GM21825 (cell line): ENCODE data around the gene NIT1.

Experiments
- ATAC-seq: cut with Tn5 transposase; IDR thresholded peaks from one replicate; pipeline ENCODE4 v1.9.1; 2021; ENCODE audit warnings: mild to moderate bottlenecking, moderate library complexity; ENCODE audit not compliant: unreplicated experiment

Gene NIT1

DNA sequence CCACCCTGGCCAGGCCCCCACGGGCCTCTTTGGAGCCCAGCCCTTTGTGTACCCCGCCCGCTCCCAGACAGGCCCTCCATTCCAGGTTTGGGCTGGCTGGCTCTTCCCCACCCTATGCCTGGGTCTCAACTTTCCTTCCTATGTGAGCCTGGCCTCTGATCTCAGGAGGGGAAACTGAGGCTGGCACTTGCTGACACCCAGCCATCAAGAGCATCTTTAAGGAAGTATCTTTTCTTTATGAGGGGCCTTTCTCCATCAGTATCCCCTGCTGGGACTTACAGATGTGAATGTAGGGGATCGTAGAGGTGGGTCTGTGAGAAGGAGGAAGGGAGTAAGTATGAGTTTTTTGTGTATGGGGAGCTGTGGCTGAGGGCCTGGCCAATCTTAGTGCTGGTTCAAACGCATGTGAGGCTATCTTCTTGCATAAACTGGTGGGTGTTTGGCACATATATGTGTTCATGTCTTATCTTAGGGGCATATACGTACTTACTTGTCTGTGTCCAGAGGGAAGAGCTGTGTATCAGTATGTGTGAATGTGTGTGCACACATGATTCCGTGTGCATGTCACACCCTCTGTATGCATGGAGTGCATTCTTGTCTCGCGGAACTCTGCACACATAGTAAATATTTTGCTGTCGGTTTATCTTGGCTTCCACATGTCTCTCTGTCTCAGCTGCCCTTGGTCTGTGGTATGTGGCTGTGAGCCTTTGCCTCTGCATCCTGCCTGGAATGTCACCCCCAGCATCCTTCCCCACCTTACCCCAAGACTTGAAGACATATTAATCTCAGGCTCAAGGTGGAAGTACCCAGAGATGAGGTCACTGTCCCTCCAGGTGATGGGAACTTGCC lies 33.9 kb upstream of the NIT1 start:
- no peak for ATAC-seq

DNA sequence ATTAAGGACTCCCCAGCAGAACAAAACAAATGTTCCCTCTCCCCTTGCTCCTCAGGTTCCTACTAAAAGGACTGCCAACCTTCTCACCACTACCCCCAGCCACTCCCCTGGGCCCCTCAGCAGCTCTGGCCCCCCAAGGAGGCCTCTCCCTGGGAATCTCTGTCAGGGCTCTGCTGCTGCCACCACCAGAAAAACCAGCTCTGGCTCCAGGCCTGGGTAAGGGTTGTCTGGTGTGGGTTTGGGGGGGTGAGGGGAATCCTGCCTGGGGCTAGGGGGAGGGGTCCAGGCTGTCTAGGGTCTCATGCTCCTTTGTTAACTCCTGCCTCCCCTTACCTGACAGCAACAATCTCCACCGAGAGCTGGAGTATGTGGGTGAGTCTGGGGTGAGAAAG lies 33.3 kb upstream of the NIT1 start:
- no peak for ATAC-seq

DNA sequence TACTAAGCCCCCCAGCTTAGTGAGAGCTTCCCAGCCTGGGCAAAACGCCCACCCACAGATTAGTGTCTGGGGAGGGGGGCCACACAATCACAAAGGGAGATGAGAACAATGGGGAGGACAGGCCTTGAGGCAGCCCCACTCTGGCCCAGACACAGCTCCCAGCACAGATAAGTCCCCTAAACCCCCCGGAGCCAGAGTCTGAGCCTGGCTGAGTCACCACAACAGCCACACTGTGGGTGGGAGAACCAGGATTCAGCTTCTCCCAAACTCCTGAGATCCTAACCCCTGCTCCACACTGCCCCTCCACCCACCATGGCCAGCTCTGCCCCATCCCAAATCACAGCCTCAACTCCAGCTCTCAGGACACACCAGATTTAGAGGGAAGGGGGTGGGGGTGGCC lies 32.7 kb upstream of the NIT1 start:
- ATAC-seq: no peak

DNA sequence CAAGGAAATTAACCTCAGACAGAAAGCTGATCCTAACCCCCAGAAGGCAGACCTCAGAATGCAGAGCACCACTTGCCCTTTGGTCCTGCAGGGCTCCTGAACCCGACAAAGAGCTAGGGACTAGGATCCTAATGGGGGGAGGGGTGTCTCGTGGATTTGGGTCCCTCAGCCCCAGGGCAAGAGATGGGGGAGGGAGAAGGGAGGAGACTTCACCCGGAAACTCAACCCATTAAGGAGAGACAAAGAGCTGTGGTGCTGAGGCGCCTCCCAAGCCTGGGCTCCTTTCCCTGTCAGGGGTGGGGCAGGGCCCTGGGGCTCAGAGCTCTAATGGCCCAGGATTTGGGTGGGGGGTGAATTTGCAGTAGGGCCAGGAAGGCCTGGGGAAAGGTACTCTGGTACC lies 31.4 kb upstream of the NIT1 start:
- no peak for ATAC-seq

DNA sequence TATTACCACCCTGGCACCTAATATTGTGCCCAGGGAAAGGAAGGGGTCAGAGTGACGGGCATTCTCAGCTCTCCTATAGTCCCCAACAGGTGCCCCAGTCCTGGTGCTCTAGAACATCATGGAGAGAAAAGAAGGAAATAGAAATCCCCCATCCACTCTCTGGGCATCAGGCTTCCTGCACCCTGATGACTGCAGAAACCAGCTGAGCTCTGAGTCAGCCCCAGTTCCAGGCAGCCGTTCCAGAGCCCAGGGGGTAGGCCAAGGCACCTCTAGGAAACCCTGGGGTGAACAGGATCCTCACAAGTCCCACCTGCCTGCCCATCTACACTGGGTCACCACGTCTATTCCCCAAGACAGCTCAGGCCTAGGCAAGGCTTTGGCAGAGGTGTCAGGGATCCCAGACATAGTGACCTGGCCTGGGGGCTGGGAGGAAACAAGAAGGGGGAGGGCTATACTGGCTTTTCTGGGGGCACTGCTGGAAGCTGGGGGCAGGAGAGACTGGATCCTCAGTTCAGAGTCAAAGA lies 29.3 kb upstream of the NIT1 start:
- no peak for ATAC-seq

DNA sequence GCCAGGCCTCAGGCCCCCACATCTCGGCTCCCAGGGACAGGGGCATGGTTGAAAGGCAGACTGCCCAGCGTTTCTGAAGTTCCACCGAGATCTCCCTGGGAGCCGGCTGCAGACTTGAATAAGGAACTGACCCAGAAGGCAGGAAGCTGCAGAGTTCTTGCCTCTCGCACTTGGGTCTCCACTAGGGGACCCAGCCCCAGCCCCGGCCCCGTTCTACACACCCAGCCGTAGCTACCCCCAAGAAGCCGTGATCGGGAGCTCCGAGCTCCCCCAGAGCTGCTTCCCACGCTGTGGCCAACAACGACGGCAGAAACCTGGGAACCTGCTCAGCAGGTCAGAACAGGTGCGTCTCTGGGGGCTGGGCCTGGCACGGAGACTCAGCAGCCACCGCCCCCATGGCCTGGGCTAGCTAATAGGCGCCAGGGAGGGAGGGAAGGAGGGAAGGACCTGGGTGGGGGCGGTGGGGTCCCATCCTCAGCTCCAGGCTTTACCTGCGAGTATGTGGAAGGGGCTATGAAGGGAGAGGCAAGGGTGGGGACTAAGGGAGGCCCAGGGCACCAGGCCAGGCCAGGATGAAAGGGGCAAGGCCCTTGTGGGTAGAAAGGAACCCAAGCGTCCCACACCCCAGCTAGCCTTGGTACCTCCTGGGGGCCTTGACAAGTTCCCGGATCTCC lies 28.5 kb upstream of the NIT1 start, which contains the start of gene NECTIN4:
TSS of gene NECTIN4 (minus strand) at position 308 of the 674 bp plus-strand sequence. CDS start at position 46, 262 bp downstream.
- ATAC-seq: no peak

DNA sequence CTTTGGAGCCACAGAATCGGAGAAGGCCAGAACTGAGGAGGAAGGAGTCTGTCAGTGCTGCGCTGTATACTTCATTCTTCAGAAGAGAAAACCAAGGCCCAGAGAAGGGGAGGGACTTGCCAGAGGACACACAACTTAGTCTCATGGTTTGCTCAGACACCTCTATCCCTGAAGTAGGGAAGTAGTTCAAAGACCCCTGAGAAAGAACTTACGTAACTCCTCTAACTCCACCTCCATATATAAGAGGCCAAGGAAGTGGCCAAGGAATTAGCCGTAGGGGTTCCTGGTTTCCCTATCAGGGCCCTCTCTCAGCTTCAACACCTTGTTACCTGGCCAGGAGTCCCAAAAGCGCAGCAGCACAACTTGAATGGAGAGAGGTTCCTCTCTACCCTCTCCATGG lies 28.0 kb upstream of the NIT1 start:
- ATAC-seq: no peak

DNA sequence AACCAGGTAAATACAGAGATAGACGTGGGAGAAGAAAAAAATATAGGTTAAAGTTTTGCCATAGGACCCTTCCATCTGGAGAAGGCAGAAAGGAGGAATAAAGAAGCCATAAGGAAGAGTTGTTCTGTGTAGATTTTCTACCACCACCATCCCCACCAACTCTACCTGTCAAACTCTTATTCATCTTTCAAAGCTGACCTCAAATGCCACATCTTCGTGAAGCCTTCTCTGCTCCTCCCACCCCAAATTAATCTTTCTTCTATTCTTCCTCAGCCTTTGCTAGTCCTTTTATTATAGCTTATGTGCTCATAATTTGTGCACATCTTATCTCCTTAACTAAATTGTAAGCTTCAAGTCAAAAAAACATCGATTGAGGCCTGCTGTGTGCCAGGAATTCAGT lies 27.3 kb upstream of the NIT1 start:
- ATAC-seq: no peak

DNA sequence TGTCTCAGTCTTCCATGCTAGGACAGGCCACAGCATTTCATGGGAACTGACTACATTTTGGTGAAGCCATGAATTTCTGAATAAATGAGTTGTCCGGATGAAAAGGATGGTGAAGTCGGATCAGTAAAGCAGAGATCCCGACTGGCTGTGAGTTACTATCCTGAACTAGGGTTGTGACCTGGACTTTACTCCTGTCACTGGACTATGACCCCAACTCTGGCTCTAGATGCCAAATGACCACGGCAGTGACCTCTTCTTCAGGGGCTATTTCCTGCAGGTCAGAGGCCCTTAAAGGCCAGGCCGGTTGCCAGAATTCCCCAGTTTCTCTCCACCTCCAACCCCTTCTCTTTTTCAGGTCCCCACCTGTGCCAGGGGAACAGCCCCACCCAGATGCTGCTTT lies 26.8 kb upstream of the NIT1 start:
- ATAC-seq: no peak

DNA sequence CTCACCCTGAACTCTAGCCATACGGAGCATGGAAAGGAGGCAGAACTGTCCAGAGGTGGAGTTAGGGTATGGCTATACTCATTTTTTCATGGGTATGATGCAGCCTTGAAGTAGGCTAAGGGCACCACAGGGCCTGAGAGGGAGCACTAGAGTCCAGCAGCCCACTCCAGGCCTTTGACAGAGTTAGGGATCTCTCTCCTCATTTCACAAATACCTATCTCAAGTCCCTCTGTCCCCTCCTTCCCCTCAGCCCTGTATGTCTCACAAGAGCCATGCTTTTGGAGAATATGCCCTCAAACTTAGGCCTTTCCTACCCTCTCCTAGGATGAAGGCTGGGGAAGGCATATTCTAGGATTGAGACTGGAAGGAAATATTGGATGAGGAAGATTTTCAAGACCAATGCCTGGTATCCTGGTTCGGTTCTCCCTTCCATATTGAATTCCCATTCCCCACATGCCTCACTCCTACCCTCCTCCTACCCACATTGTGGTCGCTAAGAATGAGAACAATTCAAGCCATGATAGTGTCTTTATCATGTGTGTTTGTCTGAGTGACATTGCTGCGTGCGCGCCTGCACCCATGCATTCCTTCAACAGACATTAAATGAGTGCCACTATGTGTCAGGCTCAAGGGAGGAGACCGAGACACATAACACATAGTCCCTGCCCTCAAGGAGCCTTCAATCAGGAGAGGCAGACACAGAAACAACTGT lies 26.0 kb upstream of the NIT1 start:
- ATAC-seq: no peak

DNA sequence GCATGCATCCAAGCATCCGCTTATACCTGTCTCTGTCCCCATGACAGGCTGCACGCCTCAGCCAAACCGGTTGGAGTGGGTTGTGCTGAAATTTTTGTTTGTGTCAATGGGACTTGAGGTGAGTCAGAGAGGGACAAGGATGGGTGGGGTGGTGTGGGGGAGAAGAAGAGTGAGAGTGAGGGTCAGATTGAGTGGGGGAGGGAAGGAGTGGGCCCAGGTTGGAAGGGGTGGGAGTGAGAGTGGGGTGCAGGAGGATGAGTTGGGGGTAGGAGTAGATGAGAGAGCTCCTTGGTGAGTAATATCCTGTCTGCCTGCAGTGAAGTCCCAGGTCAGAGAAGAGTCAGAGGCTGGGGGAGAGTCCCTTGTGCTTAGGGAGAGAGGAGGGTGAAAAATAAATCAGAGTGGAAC lies 25.3 kb upstream of the NIT1 start:
- peak; percentile 41 for ATAC-seq

DNA sequence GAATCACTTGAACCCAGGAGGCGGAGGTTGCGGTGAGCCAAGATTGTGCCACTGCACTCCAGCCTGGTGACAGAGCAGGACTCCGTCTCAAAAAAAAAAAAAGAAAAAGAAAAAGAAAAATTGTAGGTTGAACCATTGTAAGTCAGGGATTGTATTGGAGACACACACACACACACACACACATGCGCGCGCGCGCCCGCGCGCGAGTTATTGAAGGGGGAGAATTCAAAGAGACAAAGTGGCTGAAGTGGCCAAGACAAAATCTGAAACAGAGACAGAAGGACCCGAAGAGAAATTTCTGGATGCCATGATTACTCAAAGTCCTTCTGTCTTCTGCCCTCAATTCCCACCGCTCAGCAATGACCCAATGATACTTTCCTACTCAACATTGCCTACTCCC lies 23.4 kb upstream of the NIT1 start:
- no peak for ATAC-seq

DNA sequence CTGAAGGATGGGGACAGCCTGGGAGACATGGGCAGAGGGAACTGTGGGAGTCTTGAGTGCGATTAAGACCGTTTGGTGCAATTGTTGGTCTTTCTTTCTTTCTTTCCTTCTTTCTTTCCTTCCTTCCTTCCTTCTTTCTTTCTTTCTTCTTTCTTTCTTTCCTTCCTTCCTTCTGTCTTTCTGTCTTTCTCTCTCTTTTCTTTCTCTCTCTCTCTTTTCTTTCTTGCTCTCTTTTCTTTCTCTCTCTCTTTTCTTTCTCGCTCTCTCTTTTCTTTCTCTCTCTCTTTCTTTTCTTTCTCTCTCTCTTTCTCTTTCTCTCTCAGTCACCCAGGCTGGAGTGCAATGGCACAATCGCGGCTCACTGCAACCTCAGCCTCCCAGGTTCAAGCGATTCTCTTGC lies 22.7 kb upstream of the NIT1 start:
- no peak for ATAC-seq

DNA sequence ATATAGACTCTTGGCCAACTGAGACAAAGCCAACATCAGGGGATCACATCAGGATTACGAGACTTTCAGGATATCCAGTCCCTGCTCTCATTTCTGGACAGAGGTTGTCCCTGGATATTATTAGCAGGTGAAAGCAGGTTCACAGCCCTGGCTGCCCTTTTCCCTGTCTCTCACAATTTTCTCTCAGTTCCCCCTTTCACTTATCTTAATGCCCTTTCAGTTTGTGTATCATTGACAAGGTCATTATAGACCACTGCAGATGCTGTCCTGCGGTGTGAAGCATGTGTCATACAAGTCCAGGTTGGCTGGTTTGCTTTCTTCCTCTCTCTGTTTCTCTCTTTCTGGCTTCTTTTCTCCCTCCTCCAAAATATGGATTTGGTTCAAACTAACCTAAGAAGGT lies 21.9 kb upstream of the NIT1 start:
- no peak for ATAC-seq

DNA sequence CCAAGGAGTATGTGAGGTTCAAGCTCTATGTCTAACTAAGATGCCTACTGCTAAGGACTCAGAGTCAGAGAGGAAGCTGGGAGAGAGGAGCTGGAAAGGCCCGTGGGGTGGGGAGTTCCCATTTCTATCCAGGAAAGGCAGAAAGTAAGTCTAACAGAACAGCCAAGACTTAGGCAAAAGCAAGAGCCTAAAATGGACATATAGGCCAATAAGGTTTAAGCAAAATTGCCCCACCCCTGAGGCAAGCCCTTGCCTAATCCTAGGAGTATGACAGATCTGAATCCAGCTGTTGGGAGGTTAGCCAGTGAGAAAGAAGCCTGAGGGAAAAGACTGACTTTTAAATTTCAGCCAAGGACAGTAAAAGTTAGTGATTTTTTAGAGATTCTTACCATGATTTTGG lies 21.4 kb upstream of the NIT1 start:
- ATAC-seq: no peak

DNA sequence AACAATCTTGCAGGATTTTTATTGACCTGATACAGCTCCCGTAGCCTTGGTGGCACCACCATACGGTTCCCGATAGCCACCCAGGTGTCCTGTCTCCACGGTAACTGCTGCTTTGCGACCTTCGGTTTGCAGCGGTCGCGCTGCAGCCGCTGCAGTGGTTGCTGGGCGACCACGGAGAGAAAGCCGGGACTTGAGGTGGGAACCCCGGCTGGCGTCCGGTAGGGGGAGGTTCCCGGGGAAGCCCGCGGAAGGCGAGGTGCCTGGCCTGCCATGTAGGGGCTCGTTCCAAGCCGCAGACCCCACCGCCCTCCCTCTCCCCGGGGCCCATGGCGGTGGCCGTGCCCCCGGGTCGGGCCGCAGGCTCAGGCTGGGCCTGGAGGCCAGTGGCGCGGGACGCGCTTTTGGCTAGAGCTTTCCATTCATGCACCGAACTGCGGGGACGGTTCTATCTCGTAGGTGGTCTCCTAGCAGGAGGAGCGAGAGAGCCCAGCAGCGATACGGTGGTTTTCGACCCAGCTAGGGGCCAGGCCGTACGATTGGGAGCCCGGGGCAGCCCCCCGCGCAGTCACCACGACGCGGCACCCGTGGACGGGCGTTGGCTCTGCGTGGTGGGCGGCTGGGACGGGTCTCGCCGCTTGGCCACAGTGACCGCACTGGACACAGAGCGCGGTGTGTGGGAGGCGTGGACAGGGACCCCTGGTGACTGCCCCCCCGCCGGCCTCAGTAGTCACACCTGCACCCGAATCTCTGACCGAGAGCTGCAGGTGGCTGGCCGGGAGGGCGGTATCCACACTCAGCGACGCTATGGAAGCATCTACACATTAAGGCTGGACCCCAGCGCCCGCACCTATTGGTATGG lies 19.5 kb upstream of the NIT1 start, which contains the start of gene KLHDC9:
TSS of gene KLHDC9 (plus strand) at position 152 of the 859 bp plus-strand sequence. CDS start at position 327, 175 bp downstream.
- ATAC-seq: peak; percentile 48

DNA sequence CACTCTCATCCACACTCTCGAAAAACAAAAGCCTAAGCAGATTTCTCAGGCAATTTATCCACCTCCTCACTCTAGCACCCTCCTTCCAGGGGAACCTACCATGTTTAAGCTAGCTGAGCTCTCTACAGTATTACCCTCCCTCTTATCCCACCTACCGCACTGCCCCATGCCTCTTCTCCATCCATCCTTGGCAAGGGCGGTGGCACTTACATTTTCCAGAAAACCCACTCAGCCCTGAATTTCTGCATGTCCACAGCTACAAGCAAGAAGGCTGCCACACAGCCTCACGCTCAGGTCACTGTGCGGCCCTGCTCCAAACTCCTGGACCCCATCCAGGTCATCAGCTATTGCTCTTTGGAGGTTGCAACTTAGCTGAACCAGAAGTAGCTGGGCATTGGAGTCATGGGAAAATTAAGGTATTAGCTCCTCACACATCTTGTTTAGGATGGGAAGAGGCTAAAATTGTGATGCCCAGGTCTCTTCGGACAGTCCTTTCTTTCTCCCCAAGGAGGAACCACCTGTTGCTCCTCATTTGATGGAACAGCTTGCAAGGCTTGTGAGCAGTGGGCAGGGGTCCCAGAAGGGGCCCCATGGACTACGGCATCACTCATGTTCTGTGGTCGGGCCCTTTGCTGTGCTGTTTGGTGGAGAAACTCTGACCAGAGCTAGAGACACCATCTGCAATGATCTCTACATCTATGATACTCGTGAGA lies 18.7 kb upstream of the NIT1 start:
- no peak for ATAC-seq

DNA sequence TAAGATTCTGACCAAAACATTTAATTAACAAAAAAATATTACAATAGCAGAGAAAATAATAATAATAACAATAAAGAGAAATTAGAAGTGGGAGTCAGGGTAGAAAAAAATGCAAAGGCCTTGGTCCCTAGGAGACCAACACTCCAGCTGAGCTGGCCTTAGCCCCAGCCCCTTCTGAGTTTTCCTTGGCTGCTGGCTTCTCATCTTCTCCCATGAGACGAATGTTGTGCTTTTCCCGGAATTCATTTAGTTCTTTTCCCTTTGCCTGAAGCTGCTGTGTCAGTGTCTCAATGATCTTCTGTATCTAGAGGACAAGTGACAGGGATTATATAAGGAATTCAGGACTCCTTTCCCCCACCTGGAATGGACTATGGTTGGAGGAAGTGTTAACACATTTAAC lies 17.3 kb upstream of the NIT1 start:
- ATAC-seq: no peak

DNA sequence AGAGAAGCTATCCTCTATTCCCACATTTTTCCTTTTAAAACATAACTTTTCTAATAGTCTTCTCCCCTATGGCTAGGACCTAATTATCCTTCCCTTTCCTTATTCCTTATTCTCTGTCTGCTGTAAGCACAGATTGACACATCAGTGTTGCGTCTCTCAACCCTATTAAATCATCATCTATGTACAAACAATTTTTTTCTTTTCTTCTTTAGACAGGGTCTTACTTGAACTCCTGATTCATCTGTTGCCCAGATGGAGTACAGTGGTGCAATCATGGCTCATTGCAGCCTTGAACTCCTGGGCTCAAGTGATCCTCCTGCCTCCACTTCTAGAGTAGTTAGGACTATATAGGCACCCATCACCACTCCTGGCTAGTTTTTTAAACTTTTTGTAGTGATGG lies 11.5 kb upstream of the NIT1 start:
- ATAC-seq: no peak

DNA sequence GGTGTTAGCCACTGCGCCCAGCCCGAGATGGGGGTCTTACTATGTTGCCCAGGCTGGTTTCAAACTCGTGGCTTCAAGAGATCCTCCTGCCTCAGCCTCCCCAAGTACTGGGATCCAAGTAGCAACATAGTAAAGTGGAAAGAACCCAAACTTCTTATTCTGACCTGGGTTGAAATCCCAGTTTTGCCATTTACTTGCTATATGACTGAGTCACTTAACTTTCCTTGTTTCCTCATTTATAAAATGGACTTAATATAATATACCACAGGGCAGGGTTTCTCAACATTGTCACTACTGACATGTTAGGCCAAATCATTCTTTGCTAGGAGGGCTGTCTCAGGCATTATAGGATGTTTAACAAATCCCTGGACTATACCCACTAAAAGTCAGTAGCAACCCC lies 6.8 kb upstream of the NIT1 start:
- no peak for ATAC-seq
